Neuronal stem cell (in vitro differentiated cells): ENCODE data around the gene KMO.

Experiments used
- DNase-seq: peaks from one replicate; pipeline ENCODE4 v3.0.0-alpha.2; 2013; ENCODE audit warnings: low spot score
- H2AFZ ChIP-seq: one replicate; pipeline ENCODE4 v1.6.1; 2013; ENCODE audit warnings: mild to moderate bottlenecking, low read length, inconsistent platforms
- H2AK5ac ChIP-seq: 2 replicates; pipeline ENCODE4 v1.6.1; 2013; ENCODE audit warnings: low read depth, mild to moderate bottlenecking, inconsistent platforms, low read length, moderate library complexity, mixed read lengths
- H2BK120ac ChIP-seq: 2 replicates; pipeline ENCODE4 v1.6.1; 2013; ENCODE audit warnings: low read depth, mild to moderate bottlenecking, inconsistent platforms, low read length, moderate library complexity, mixed read lengths
- H2BK12ac ChIP-seq: one replicate; pipeline ENCODE4 v1.6.1; 2013; ENCODE audit warnings: low read length, inconsistent platforms
- H2BK15ac ChIP-seq: 2 replicates; pipeline ENCODE4 v1.6.1; 2013; ENCODE audit warnings: mild to moderate bottlenecking, low read length, inconsistent platforms, mixed read lengths
- H2BK5ac ChIP-seq: one replicate; pipeline ENCODE4 v1.6.1; 2013; ENCODE audit warnings: inconsistent platforms, mild to moderate bottlenecking, low read length, moderate library complexity
- H3K14ac ChIP-seq: one replicate; pipeline ENCODE4 v1.6.1; 2013; ENCODE audit warnings: low read length, inconsistent platforms
- H3K18ac ChIP-seq: 2 replicates; pipeline ENCODE4 v1.6.1; 2013; ENCODE audit warnings: low read length, inconsistent platforms
- H3K23ac ChIP-seq: 2 replicates; pipeline ENCODE4 v1.6.1; 2013; ENCODE audit warnings: low read depth, mild to moderate bottlenecking, mixed read lengths, low read length, inconsistent platforms; ENCODE audit not compliant: poor library complexity
- H3K27ac ChIP-seq: replicated peaks from 3 replicates; pipeline ENCODE4 v1.5.1; 2013; ENCODE audit warnings: low read length, inconsistent platforms
- H3K27me3 ChIP-seq, 3 experiments: 2 replicates each; pipeline ENCODE4 v1.6.1; 2013; ENCODE audit warnings: low read length in 3 of 3, mild to moderate bottlenecking in 2 of 3, inconsistent platforms in 1 of 3, low read depth in 1 of 3, mixed read lengths in 1 of 3, moderate library complexity in 1 of 3; ENCODE audit not compliant: control insufficient read depth in 3 of 3, insufficient read depth in 3 of 3
- H3K36me3 ChIP-seq, 2 donors: replicated peaks in 1 of 2; 2 replicates each; pipeline ENCODE4 v1.6.1; 2013; ENCODE audit warnings: low read length in 2 of 2; ENCODE audit not compliant: control insufficient read depth in 2 of 2, insufficient read depth in 2 of 2
- H3K4ac ChIP-seq: 2 replicates; pipeline ENCODE4 v1.6.1; 2013; ENCODE audit warnings: inconsistent platforms, mild to moderate bottlenecking, low read length, moderate library complexity
- H3K4me1 ChIP-seq, 2 donors: 1 replicate in 1 of 2; 2 replicates in 1 of 2; pipeline ENCODE4 v1.6.1; 2013; ENCODE audit warnings: low read length in 2 of 2, low read depth in 1 of 2; ENCODE audit not compliant: control insufficient read depth in 2 of 2, insufficient read depth in 1 of 2
- H3K4me2 ChIP-seq: one replicate; pipeline ENCODE4 v1.6.1; 2013; ENCODE audit warnings: mild to moderate bottlenecking, low read length, inconsistent platforms; ENCODE audit not compliant: insufficient read depth, poor library complexity, severe bottlenecking
- H3K4me3 ChIP-seq, 2 donors: 2 replicates each; pipeline ENCODE4 v1.5.1; 2013; ENCODE audit warnings: low read length in 2 of 2, mild to moderate bottlenecking in 2 of 2, inconsistent platforms in 1 of 2, moderate library complexity in 1 of 2
- H3K79me1 ChIP-seq: one replicate; pipeline ENCODE4 v1.6.1; 2013; ENCODE audit warnings: low read depth, mild to moderate bottlenecking, inconsistent platforms, low read length, moderate library complexity
- H3K9ac ChIP-seq: one replicate; pipeline ENCODE4 v1.6.1; 2013; ENCODE audit warnings: mild to moderate bottlenecking, low read depth, low read length, inconsistent platforms; ENCODE audit not compliant: poor library complexity
- H3K9me3 ChIP-seq, 2 donors: replicated peaks in 1 of 2; 2 replicates each; pipeline versions ENCODE3 to v1.6.1; 2013; ENCODE audit warnings: low read length in 2 of 2, mild to moderate bottlenecking in 2 of 2, inconsistent platforms in 1 of 2, low read depth in 1 of 2, mixed read lengths in 1 of 2, moderate library complexity in 1 of 2; ENCODE audit not compliant: control insufficient read depth in 2 of 2, insufficient read depth in 1 of 2
- H4K8ac ChIP-seq: one replicate; pipeline ENCODE4 v1.6.1; 2013; ENCODE audit warnings: low read depth, mild to moderate bottlenecking, inconsistent platforms, low read length, moderate library complexity
- H4K91ac ChIP-seq: one replicate; pipeline ENCODE4 v1.6.1; 2013; ENCODE audit warnings: low read length, low read depth, mild to moderate bottlenecking, inconsistent platforms; ENCODE audit not compliant: poor library complexity
- WGBS, 2 donors: extraction: QIAGEN DNeasy Blood & Tissue Kit; methylation state at CpG; one replicate each; pipeline ENCODE4 v1.1.7; 2013; ENCODE audit warnings: missing lambda C conversion rate in 2 of 2, mixed read lengths in 1 of 2; ENCODE audit not compliant: insufficient read length in 2 of 2, insufficient replicate concordance in 1 of 2; ENCODE audit errors: extremely low coverage in 2 of 2; 5-methylcytosine and 5-hydroxymethylcytosine counted together

Gene KMO

GRCh38 chr1:241638909-241639622, 106.9 kb downstream of the KMO start:
- H2AFZ ChIP-seq, result peak overlapping the region; percentile 95
- no peak overlapping the region for H3K23ac ChIP-seq
- H2BK5ac ChIP-seq, result no peak overlapping the region
- no CpG with 5 or more reads among the region's 11 CpGs for WGBS, 2 donors
- H3K14ac ChIP-seq, result no peak overlapping the region
- peak overlapping the region; percentile 95 for H3K4me3 ChIP-seq
- peak; percentile 23 for DNase-seq
- H3K18ac ChIP-seq, result no peak overlapping the region
- H3K36me3 ChIP-seq, result peaks cover 6 to 43% of the 10 kb centered on the region in 2 donors
- no peak overlapping the region for H2BK12ac ChIP-seq
- peaks cover 1% of the 10 kb centered on the region for H3K79me1 ChIP-seq
- no peak overlapping the region for H3K27ac ChIP-seq
- no peak overlapping the region for H2BK120ac ChIP-seq
- H2AK5ac ChIP-seq, result no peak overlapping the region
- H3K27me3 ChIP-seq, result no peaks in the 10 kb centered on the region
- no peak overlapping the region for H2BK15ac ChIP-seq
- no peak overlapping the region for H4K8ac ChIP-seq
- no peak overlapping the region for H4K91ac ChIP-seq
- no peak overlapping the region for H3K4ac ChIP-seq
- H3K9ac ChIP-seq, result peak overlapping the region; percentile 70
- peaks cover 0 to 35% of the 10 kb centered on the region in 2 donors for H3K9me3 ChIP-seq
- peaks cover 5 to 8% of the 10 kb centered on the region in 2 donors for H3K4me1 ChIP-seq
- H3K4me2 ChIP-seq, result peak overlapping the region; percentile 46

- Histone ChIP-seq H3K79me1 (no peaks in the 10 kb centered on the region), H3K4me1 (peaks cover 5 to 8% of the 10 kb centered on the region in 2 donors), H2AK5ac (no peak overlapping the region), H3K27ac (peak overlapping the region; percentile 84), H2BK12ac (no peak overlapping the region), H4K91ac (no peak overlapping the region), H2BK15ac (peak overlapping the region; percentile 79), H3K23ac (peak overlapping the region; percentile 97), H4K8ac (no peak overlapping the region), H3K4ac (peak overlapping the region; percentile 5), H2BK120ac (no peak overlapping the region), H3K4me3 (peak overlapping the region; percentile 95), H3K27me3 (no peaks in the 10 kb centered on the region), H2AFZ (peak overlapping the region; percentile 95), H2BK5ac (no peak overlapping the region), H3K18ac (peak overlapping the region; percentile 89), H3K36me3 (peaks cover 4 to 37% of the 10 kb centered on the region in 2 donors), H3K9ac (peak overlapping the region; percentile 97), H3K14ac (peak overlapping the region; percentile 72), H3K4me2 (peak overlapping the region; percentile 46), H3K9me3 (peaks cover 0 to 29% of the 10 kb centered on the region in 2 donors)
- no peak for DNase-seq
- WGBS, 2 donors, result no CpG with 5 or more reads among the region's 42 CpGs
Observed at GRCh38 chr1:241639623-241640148, 107.5 kb downstream of the KMO start.

DNA sequence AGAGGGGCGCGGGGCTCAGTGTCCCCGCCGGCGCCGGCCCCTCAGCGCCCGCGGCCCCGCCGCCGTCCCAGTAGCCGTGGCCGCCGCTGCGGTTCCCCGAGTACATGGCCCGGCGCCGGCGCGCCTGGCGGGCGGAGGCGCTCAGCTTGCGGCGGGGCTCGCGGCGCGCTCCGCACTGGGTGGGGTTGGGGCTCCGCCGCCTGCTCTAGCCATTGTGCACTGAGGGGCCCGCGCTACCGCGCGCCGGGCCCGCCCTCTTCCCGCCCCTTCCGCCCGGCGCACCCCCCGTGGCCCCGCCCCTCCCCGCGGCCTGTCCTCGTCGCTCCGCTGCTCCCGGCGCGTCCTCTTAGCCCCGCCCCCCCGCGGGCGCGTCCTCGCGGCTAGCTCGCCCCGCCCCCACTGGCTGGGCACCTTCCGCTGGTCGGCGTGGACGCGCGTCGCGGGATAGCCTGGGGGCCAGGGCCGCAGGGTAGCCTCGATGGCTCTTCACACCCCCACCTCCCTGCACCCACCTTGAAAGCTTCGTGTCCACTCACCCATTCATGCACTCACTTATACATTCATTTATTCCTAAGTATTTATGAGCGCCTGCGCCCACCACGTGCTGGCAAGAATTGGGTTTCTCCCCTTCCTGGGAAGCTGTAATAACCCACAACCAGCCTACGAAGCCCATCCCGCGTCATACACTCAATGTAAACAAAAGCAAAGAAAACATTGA, 108.1 kb downstream of the KMO start, which contains the start of the genes CHML and OPN3:
TSS of gene CHML (minus strand) at position 221 of the 718 bp plus-strand sequence. CDS start 4,603 bp downstream, outside the sequence.
TSS of gene OPN3 (minus strand) at position 221 of the 718 bp plus-strand sequence. CDS start at position 106, 115 bp downstream.
- Histone ChIP-seq H2AFZ (peak within 1 kb of the TSS; percentile 95), H3K9ac (peak within 1 kb of the TSS; percentile 97), H3K36me3 (peaks cover 3 to 31% of the 10 kb centered on the region in 2 donors), H2BK5ac (no peak within 1 kb of the TSS), H3K14ac (peak within 1 kb of the TSS; percentile 72), H3K27ac (peak within 1 kb of the TSS; percentile 84), H2BK120ac (no peak within 1 kb of the TSS), H2AK5ac (no peak within 1 kb of the TSS), H4K91ac (no peak within 1 kb of the TSS), H3K79me1 (no peaks in the 10 kb centered on the region), H4K8ac (no peak within 1 kb of the TSS), H3K4ac (peak within 1 kb of the TSS; percentile 5), H3K4me2 (peak within 1 kb of the TSS; percentile 51), H3K4me3 (peak within 1 kb of the TSS; percentile 95), H2BK15ac (peak within 1 kb of the TSS; percentile 79), H2BK12ac (no peak within 1 kb of the TSS), H3K27me3 (no peaks in the 10 kb centered on the region), H3K18ac (peak within 1 kb of the TSS; percentile 89), H3K9me3 (peaks cover 0 to 23% of the 10 kb centered on the region in 2 donors), H3K4me1 (peaks cover 5 to 8% of the 10 kb centered on the region in 2 donors), H3K23ac (peak within 1 kb of the TSS; percentile 97)
- WGBS, 2 donors, result no CpG with 5 or more reads among the region's 81 CpGs
- DNase-seq, result peak; percentile 87
